Stimulated activated memory B cell treated with anti-CD40 and anti-IgM and Interleukin-4, amounts not matched to agents 10 μg/mL and 1 μg/mL and 100 μg/mL, for 72 hours (primary cell): ENCODE results near the gene AKR1D1.
"Not testable (repeated sequence)": the region's sequence is repeated elsewhere in the genome, so short reads cannot be mapped to it uniquely, and the experiment has no call there.

Source experiments
- ATAC-seq: fragments of 150-1000 bp; cut with Tn5 transposase; 2 replicates; pipeline ENCODE4 v1.10.0; 2021
- H3K27ac Mint-ChIP-seq: one replicate; pipeline ENCODE4 v1.8.0; 2022; ENCODE audit warnings: mild to moderate bottlenecking, mixed read lengths
- H3K27me3 Mint-ChIP-seq: one replicate; pipeline ENCODE4 v1.8.0; 2022; ENCODE audit warnings: mixed read lengths
- H3K36me3 Mint-ChIP-seq: one replicate; pipeline ENCODE4 v1.8.0; 2022; ENCODE audit warnings: mixed read lengths
- H3K4me1 Mint-ChIP-seq: one replicate; pipeline ENCODE4 v1.8.0; 2022; ENCODE audit warnings: mixed read lengths
- H3K4me3 Mint-ChIP-seq: one replicate; pipeline ENCODE4 v1.8.0; 2022; ENCODE audit warnings: mild to moderate bottlenecking, moderate library complexity, mixed read lengths
- H3K9me3 Mint-ChIP-seq: one replicate; pipeline ENCODE4 v1.8.0; 2022; ENCODE audit warnings: mixed read lengths

Gene AKR1D1

DNA sequence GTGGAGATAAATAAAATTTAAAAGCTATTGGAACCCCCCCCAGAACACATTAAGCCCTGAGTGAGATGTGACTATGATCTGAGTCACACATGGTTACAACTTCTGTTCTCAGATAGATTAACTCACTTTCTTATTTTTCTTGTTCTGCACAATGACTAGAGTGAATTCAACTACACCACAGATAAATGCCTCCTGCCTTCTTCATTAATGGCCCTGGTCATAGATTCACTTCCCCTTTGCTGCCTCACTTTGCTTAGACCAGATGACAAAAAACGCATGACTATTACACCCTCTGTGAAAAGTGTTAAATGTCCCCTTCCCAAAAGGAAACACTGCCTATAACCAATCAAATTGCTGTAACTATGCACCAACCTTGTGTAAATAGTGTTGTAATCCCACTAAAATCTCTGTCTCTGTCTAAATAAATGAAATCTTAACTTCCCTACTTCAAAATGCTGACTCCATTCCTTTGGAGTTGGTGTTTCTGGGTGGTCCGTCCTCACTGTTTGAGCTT is 49.4 kb downstream of the AKR1D1 start:
- no peak for ATAC-seq
- Mint-ChIP-seq H3K36me3 (no peaks in the 10 kb centered on the region), H3K27me3 (no peaks in the 10 kb centered on the region), H3K9me3 (peaks cover 5% of the 10 kb centered on the region), H3K4me1 (no peaks in the 10 kb centered on the region), H3K27ac (no peak overlapping the region), H3K4me3 (no peak overlapping the region)

DNA sequence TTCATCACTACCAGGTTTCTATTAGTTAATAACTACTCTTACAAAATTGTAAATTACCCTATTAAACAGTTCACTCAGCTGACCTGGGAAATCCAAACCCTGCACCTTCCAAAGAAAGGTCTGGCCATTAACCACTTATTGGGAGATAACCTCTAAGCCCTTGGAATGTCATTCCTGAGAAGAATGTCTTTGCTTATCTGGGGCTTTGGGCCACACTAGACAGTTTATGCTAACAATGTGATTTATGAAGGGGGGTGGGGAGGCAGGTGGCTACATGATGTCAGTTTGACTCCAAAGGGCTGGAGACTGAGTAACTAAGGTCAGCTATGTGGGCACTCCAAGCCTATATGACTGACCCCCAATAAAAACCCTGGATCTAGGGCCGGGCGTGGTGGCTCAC is 50.7 kb downstream of the AKR1D1 start:
- no peaks in the 10 kb centered on the region for H3K4me1 Mint-ChIP-seq
- no peak for ATAC-seq
- no peaks in the 10 kb centered on the region for H3K36me3 Mint-ChIP-seq
- H3K27me3 Mint-ChIP-seq, result no peaks in the 10 kb centered on the region
- H3K27ac Mint-ChIP-seq, result no peak overlapping the region
- H3K9me3 Mint-ChIP-seq, result peaks cover 5% of the 10 kb centered on the region
- no peak overlapping the region for H3K4me3 Mint-ChIP-seq

DNA sequence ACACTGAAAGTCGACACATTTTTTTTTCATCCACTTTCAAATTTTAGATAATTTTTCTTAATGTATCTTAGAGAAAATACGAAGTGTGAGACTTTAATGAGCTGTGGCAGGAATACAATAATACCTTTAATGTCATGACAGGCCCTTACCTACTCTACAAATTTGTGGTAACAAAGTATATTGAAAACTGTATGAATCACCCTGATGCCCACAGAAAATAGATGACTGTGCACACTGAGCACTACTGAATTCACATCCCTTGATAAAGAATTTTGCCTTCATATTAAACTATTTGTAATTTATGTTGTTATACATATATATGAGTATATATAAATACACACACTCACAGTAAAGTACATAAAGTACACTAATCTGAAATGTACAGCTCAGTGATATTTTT is 51.7 kb downstream of the AKR1D1 start:
- Mint-ChIP-seq H3K4me1 (no peaks in the 10 kb centered on the region), H3K9me3 (peaks cover 5% of the 10 kb centered on the region), H3K36me3 (no peaks in the 10 kb centered on the region), H3K27me3 (no peaks in the 10 kb centered on the region), H3K27ac (no peak overlapping the region), H3K4me3 (no peak overlapping the region)
- no peak for ATAC-seq

DNA sequence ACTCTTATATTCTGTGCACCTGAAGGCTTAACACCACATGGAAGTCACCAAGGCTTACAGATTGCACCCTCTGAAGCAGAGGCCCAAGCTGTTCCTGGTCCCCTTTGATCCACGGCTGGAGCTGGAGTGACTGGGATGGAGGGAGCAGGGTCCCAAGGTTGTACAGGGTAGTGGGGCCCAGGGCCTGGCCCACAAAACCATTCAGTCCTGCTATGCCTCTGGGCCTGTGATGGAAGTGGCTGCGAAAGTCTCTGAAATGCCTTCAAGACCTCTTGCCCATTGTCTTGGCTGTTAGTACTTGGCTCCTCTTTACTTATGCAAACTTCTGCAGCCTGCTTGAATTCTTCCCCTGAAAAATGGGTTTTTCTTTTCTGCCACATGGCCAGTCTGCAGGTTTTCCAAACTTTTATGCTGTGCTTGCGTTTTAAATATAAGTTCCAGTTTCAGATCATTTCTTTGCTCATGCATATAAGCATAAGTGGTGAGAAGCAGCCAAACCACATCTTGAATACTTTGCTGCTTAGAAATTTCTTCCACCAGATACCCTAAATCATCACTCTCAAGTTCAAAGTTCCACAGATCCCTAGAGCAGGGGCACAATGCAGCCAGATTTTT is 53.4 kb downstream of the AKR1D1 start:
- Mint-ChIP-seq H3K36me3 (no peaks in the 10 kb centered on the region), H3K9me3 (peaks cover 5% of the 10 kb centered on the region)

DNA sequence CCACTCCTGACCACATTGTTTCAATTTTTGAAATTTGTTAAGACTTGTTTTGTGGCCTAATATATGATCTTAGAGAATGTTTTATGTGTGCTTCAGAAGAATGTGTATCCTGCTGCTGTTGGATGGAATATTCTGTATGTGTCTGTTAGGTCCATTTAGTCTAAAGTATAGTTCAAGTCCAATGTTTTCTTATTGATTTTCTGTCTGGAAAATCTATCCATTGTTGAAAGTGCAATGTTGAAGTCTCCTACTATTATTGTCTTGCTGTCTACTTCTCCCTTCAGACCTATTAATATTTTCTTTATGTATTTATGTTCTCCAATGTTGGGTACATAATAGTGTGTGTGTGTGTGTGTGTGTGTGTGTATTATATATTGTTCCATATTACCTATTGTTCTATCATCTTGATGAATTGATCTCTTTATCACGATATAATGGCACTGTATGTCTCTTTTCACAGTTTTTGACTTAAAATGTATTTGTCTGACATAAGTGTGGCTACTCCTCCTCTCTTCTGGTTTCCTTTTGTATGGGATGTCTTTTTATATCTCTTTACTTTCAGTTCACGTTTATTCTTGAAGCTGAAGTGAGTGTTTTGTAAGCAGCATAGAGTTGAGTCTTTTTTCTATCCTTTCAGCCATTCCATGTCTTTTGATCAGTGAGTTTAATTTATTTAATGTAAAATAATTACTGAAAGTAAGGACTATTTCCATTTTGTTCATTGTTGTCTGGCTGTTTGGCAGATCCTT is 61.3 kb downstream of the AKR1D1 start:
- H3K36me3 Mint-ChIP-seq, result no peaks in the 10 kb centered on the region
- peaks cover 12% of the 10 kb centered on the region for H3K27me3 Mint-ChIP-seq
- no peaks in the 10 kb centered on the region for H3K4me1 Mint-ChIP-seq
- no peaks in the 10 kb centered on the region for H3K9me3 Mint-ChIP-seq
- no peak for ATAC-seq
- H3K27ac Mint-ChIP-seq, result no peak overlapping the region
- H3K4me3 Mint-ChIP-seq, result no peak overlapping the region

More for the DNA sequence above, 53.4 kb downstream of the AKR1D1 start:
- ATAC-seq, result no peak
- no peak overlapping the region for H3K4me3 Mint-ChIP-seq
- no peaks in the 10 kb centered on the region for H3K27me3 Mint-ChIP-seq
- H3K4me1 Mint-ChIP-seq, result no peaks in the 10 kb centered on the region
- H3K27ac Mint-ChIP-seq, result no peak overlapping the region

DNA sequence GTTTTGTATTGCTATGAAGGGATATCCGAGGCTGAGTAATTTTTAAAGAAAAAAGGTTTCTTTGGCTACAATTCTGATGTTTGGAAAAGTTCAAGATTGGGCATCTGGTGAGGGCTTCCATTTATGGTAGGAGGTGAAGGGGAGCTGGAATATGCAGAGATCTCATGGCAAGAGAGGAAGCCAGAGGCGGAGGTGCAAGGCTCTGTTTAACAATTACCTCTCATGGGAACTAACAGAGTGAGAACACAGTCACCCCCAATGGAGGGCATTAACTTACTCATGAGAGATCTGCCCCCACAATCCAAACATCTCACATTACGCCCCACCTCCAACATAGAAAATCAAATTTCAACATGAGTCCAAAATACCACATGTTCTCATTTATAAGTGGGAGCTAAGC is 62.0 kb downstream of the AKR1D1 start:
- H3K36me3 Mint-ChIP-seq, result no peaks in the 10 kb centered on the region
- no peak overlapping the region for H3K27ac Mint-ChIP-seq
- no peak overlapping the region for H3K4me3 Mint-ChIP-seq
- H3K27me3 Mint-ChIP-seq, result peaks cover 12% of the 10 kb centered on the region
- H3K9me3 Mint-ChIP-seq, result no peaks in the 10 kb centered on the region
- no peaks in the 10 kb centered on the region for H3K4me1 Mint-ChIP-seq
- no peak for ATAC-seq

DNA sequence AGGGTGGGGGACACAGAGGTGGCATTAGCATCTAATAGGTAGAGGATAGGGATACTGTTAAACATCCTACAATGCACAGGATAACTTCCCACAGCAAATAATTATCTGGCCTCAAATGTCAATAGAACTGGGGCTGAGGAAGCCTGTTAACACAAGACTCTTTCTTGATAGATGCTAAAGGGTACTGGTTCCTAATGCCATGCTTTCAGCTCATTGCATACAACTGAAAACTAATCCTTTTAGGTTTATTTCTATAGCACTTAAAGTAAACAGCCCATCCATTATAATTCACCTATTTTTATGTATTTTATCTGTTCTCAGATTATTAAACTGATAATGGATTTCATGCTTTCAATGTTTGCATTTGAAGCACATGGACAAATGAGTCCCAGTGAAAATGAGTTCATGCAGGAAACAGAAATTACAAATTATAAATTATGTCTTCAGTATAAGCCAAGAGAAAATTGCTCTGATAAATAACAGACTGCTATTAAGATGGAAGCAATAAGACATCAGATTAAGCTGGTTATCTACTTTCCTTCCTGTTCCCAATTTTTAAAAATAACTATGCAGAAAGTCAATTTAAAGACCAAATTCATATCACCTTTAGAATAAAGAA is 66.4 kb downstream of the AKR1D1 start:
- Mint-ChIP-seq H3K27me3 (peaks cover 9% of the 10 kb centered on the region), H3K36me3 (no peaks in the 10 kb centered on the region), H3K4me1 (no peaks in the 10 kb centered on the region), H3K27ac (no peak overlapping the region), H3K4me3 (no peak overlapping the region), H3K9me3 (no peaks in the 10 kb centered on the region)
- no peak for ATAC-seq

DNA sequence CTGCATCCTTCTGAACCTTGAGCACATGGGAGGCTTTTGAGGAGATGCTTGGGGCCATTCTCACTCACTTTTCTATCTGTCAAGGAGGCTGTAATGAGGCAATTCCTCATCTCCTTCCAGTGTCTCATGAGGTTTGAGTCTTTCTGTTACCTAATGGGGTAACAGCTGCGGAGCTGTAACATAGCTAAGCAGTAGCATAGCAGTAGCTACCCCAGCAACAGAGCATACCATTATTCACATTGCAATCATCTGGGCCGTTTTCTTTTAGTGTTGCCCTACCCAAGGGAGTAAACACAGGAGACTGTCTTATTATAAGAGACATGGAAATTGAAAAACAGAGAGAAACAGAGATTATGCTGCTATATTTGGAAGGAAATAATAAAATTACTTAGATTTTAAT is 68.7 kb downstream of the AKR1D1 start:
- H3K36me3 Mint-ChIP-seq, result no peaks in the 10 kb centered on the region
- H3K27me3 Mint-ChIP-seq, result no peaks in the 10 kb centered on the region
- H3K27ac Mint-ChIP-seq, result no peak overlapping the region
- no peaks in the 10 kb centered on the region for H3K4me1 Mint-ChIP-seq
- H3K4me3 Mint-ChIP-seq, result no peak overlapping the region
- ATAC-seq, result no peak
- H3K9me3 Mint-ChIP-seq, result no peaks in the 10 kb centered on the region

DNA sequence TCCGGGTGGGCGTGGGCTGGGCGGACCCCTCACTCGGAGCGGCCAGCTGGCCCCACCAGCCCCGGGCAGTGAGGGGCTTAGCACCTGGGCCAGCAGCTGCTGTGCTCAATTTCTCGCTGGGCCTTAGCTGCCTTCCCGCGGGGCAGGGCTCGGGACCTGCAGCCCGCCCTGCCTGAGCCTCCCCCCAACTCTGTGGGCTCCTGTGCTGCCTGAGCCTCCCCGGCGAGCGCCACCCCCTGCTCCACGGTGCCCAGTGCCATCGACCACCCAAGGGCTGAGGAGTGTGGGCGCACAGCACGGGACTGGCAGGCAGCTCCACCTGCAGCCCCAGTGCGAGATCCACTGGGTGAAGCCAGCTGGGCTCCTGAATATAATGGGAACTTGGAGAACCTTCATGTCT is 70.0 kb downstream of the AKR1D1 start:
- H3K4me1 Mint-ChIP-seq, H3K4me3 Mint-ChIP-seq, ATAC-seq, H3K36me3 Mint-ChIP-seq, H3K27ac Mint-ChIP-seq, H3K9me3 Mint-ChIP-seq, H3K27me3 Mint-ChIP-seq: not testable (repeated sequence)

DNA sequence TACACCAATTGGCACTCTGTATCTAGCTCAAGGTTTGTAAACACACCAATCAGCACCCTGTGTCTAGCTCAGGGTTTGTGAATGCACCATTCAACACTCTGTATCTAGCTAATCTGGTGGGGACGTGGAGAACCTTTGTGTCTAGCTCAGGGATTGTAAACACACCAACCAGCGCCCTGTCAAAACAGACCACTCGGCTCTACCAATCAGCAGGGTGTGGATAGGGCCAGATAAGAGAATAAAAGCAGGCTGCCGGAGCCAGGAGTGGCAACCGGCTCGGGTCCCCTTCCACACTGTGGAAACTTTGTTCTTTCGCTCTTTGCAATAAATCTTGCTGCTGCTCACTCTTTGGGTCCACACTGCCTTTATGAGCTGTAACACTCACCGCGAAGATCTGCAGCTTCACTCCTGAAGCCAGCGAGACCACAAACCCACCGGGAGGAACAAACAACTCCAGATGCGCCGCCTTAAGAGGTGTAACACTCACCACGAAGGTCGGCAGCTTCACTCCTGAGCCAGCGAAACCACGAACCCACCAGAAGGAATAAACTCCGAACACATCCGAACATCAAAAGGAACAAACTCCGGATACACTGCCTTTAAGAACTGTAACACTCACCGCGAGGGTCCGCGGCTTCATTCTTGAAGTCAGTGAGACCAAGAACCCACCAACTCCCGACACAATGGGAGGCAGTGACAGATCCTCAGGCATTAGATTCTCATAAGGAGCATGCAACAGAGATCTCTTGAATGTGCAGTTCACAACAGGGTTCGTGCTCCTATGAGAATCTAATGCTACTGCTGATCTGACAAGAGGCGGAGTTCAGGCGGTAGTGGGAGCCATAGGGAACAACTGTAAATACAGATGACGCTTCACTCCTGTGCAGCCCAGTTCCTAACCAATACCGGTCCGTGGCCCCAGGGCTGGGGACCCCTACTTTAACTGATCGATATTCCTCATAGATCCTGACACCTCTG is 70.8 kb downstream of the AKR1D1 start:
- H3K27ac Mint-ChIP-seq, H3K4me3 Mint-ChIP-seq, H3K4me1 Mint-ChIP-seq, H3K27me3 Mint-ChIP-seq, H3K36me3 Mint-ChIP-seq, ATAC-seq, H3K9me3 Mint-ChIP-seq: not testable (repeated sequence)

DNA sequence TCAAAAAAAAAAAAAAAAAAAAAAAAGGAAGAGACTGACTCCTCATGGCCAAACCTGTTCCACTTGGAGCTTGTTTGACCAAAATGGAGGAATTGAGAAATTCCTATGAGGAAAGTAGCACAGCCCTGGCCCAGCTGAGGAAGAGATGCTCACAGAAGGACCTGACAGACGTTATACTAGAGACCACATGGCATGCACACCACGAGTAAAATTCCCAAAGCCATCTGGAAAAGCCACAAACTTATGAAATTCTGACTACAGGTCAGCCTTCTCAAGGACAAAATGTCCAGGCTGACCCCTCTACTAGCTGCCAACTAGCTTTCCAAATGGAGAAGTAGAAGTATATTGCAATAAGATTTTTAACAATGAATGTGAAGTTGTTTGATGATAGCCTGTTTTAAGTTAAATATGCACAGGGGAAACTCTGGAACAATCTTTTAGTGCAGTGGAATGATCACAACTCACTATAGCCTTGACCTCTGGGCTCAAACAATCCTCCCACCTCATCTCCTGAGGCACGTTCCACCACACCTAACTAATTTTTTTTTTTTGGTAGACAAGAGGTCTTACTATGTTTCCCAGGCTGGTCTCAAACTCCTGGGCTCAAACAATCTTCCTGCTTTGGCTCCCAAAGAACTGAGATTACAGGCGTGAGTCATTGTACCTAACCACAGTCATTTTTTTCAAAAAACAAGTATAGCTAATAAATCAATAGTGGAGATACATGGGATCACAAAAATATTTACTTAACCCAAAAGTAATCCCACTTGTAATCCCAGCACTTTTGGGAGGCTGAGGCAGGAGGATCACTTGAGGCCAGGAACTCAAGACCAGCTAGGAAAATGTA is 75.7 kb downstream of the AKR1D1 start:
- H3K27ac Mint-ChIP-seq, result no peak overlapping the region
- H3K27me3 Mint-ChIP-seq, result no peaks in the 10 kb centered on the region
- no peaks in the 10 kb centered on the region for H3K36me3 Mint-ChIP-seq
- H3K4me3 Mint-ChIP-seq, result no peak overlapping the region
- no peaks in the 10 kb centered on the region for H3K4me1 Mint-ChIP-seq
- no peaks in the 10 kb centered on the region for H3K9me3 Mint-ChIP-seq
- ATAC-seq, result no peak

DNA sequence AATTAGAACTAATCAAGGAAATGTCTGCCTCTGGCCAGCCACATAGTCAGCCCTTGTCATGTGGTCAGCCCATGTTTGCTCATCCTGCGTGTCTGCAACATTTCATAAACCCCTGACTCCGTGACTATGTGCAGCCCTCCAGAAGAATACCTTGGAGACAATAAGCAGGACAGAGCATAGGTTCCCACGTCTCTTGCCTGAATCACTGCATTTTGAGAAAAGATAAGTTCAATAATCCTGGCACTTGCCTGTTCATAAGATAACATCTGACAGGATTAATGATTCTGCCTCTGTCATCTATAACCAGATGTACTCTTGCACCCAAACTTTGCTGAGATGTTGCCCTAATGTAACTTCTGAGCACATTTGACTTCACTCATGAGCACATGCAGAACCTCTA is 78.4 kb downstream of the AKR1D1 start:
- H3K4me1 Mint-ChIP-seq, result no peaks in the 10 kb centered on the region
- no peaks in the 10 kb centered on the region for H3K27me3 Mint-ChIP-seq
- no peaks in the 10 kb centered on the region for H3K9me3 Mint-ChIP-seq
- H3K36me3 Mint-ChIP-seq, result no peaks in the 10 kb centered on the region
- ATAC-seq, result no peak
- no peak overlapping the region for H3K4me3 Mint-ChIP-seq
- H3K27ac Mint-ChIP-seq, result no peak overlapping the region

DNA sequence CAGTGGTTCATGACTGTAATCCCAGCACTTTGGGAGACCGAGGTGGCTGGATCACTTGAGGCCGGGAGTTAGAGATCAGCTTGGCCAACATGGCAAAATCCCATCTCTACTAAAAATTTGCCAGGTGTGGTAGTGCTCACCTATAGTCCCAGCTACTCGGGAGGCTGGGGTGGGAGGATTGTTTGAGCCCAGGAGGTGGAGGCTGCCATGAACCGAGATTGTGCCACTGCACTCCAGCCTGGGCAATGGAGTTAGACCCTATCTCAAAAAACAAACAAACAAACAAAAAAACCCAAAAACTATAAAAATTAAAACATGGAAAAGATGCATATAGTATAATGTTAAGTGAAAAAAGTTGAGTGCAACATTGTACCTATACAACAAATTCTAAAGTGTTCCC is 81.4 kb downstream of the AKR1D1 start:
- H3K4me1 Mint-ChIP-seq, result no peaks in the 10 kb centered on the region
- H3K27ac Mint-ChIP-seq, result no peak overlapping the region
- H3K9me3 Mint-ChIP-seq, result no peaks in the 10 kb centered on the region
- no peaks in the 10 kb centered on the region for H3K36me3 Mint-ChIP-seq
- H3K4me3 Mint-ChIP-seq, result no peak overlapping the region
- ATAC-seq, result no peak
- no peaks in the 10 kb centered on the region for H3K27me3 Mint-ChIP-seq

DNA sequence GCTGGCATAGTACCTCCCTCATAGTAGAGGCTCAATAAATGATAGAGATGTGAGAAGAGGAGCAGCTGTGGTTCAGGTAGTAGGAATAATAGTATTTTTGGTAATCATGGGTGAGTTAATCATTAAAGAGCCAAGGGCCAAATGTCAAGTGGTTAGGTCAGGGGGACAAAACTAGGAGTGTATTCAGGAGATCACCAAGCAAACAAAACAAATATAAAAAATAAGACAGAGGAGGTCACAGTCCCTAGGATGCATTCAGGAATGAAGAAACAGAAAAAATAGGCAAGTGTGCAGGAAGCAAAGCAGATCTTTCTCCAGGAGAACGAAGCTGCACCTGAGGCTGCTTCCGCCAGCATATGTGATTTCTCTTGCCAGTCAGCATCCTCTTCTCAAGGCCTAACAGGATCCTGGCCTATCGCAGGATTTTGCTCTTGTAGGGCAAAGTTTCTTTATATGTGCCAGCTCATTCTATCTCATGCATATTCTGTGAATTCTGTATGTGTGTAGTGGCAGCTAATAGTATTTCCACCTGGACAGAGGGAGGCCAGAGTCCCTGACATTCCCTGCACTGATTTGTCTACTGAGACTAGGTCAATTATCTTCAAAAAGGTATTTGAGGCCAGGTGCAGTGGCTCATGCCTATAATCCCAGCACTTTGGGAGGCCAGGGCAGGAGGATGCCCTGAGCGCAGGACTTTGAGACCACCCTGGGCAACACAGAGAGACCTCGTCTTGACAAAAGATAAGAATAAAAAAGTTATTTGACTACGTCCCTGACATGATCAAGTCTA is 82.7 kb downstream of the AKR1D1 start:
- no peak for ATAC-seq
- H3K9me3 Mint-ChIP-seq, result no peaks in the 10 kb centered on the region
- H3K4me1 Mint-ChIP-seq, result no peaks in the 10 kb centered on the region
- H3K4me3 Mint-ChIP-seq, result no peak overlapping the region
- no peaks in the 10 kb centered on the region for H3K27me3 Mint-ChIP-seq
- no peak overlapping the region for H3K27ac Mint-ChIP-seq
- no peaks in the 10 kb centered on the region for H3K36me3 Mint-ChIP-seq
